Gastroesophageal sphincter (tissue), 3 donors: ENCODE measurements around the gene BLOC1S1.

Experiments
- EP300 ChIP-seq: sonication (generic); formaldehyde crosslinking; IDR thresholded peaks from one replicate; pipeline ENCODE4 v1.6.1; 2017; ENCODE audit warnings: antibody characterized with exemption, mild to moderate bottlenecking
- POLR2A ChIP-seq, 2 donors: fragments of 450-650 bp; IDR thresholded peaks; one replicate each; pipeline ENCODE4 v1.6.1; 2017; ENCODE audit warnings: antibody characterized with exemption in 2 of 2, mild to moderate bottlenecking in 2 of 2, moderate library complexity in 1 of 2
- POLR2AphosphoS5 ChIP-seq: sonication (generic); formaldehyde crosslinking; IDR thresholded peaks from one replicate; pipeline ENCODE4 v1.6.1; 2017; ENCODE audit warnings: antibody characterized with exemption
- TF ChIP-seq, protein P1 (sequence below), 4 experiments: fragments of 200-600 bp in 2 of 4; fragments of 450-650 bp in 2 of 4; sonication (generic) in 1 of 4; IDR thresholded peaks; one replicate each; pipeline ENCODE4 v1.5.1; 2017 to 2019; ENCODE audit warnings: antibody characterized with exemption in 4 of 4, mild to moderate bottlenecking in 2 of 4, moderate library complexity in 2 of 4

DNA sequence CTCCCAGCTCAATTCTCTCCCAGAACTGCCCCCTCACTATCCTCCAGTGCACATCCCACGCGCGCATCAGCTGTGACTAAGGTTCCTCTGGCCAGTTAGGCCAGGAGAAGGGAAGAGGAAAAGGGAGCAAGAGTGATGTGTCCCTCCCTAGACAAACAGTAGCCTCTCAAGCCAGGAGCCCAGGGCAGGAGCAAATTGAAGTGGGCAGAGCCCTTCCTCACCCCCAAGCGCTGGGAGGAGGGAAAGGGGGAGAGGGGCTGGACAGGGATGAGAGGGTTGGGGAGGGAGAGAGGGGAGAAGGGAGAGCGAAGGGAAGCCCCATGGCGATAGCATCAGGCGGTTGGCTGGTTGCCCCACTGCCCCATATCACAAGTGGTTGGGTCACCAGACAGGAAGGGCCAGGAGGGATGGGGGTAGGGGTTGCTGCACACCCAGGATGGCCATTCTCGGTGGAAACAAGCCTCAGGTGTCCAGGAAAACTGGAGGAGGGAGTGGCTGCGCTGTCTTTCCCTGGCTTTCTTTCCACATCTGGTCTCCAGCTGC, 11.9 kb downstream of the BLOC1S1 start:
- TF ChIP-seq, protein P1, sequence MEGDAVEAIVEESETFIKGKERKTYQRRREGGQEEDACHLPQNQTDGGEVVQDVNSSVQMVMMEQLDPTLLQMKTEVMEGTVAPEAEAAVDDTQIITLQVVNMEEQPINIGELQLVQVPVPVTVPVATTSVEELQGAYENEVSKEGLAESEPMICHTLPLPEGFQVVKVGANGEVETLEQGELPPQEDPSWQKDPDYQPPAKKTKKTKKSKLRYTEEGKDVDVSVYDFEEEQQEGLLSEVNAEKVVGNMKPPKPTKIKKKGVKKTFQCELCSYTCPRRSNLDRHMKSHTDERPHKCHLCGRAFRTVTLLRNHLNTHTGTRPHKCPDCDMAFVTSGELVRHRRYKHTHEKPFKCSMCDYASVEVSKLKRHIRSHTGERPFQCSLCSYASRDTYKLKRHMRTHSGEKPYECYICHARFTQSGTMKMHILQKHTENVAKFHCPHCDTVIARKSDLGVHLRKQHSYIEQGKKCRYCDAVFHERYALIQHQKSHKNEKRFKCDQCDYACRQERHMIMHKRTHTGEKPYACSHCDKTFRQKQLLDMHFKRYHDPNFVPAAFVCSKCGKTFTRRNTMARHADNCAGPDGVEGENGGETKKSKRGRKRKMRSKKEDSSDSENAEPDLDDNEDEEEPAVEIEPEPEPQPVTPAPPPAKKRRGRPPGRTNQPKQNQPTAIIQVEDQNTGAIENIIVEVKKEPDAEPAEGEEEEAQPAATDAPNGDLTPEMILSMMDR (IDR thresholded peaks at IDR 0.05) = no peak
- TF ChIP-seq POLR2A (IDR thresholded peaks at IDR 0.05) (no peak), EP300 (no peak), POLR2AphosphoS5 (no peak)
